Lower leg skin (tissue), 3 donors: ENCODE results near the gene CDRT15L2.
"Not testable (repeated sequence)": the region's sequence is repeated elsewhere in the genome, so short reads cannot be mapped to it uniquely, and the experiment has no call there.

Experiments
- POLR2A ChIP-seq, 2 donors: fragments of 450-650 bp; IDR thresholded peaks; one replicate each; pipeline ENCODE4 v1.6.1; 2016 to 2017; ENCODE audit warnings: antibody characterized with exemption in 2 of 2, mild to moderate bottlenecking in 1 of 2, moderate library complexity in 1 of 2
- TF ChIP-seq, protein P1 (sequence below), 3 donors: fragments of 450-650 bp; IDR thresholded peaks; one replicate each; pipeline ENCODE4 v1.5.1; 2016; ENCODE audit warnings: antibody characterized with exemption in 3 of 3, mild to moderate bottlenecking in 3 of 3, moderate library complexity in 2 of 3

GRCh38 chr17:20533206-20533605 is 46.3 kb upstream of the CDRT15L2 start:
- TF ChIP-seq, protein P1, sequence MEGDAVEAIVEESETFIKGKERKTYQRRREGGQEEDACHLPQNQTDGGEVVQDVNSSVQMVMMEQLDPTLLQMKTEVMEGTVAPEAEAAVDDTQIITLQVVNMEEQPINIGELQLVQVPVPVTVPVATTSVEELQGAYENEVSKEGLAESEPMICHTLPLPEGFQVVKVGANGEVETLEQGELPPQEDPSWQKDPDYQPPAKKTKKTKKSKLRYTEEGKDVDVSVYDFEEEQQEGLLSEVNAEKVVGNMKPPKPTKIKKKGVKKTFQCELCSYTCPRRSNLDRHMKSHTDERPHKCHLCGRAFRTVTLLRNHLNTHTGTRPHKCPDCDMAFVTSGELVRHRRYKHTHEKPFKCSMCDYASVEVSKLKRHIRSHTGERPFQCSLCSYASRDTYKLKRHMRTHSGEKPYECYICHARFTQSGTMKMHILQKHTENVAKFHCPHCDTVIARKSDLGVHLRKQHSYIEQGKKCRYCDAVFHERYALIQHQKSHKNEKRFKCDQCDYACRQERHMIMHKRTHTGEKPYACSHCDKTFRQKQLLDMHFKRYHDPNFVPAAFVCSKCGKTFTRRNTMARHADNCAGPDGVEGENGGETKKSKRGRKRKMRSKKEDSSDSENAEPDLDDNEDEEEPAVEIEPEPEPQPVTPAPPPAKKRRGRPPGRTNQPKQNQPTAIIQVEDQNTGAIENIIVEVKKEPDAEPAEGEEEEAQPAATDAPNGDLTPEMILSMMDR (IDR thresholded peaks at IDR 0.05): not testable (repeated sequence)
- not testable (repeated sequence) for TF ChIP-seq POLR2A (IDR thresholded peaks at IDR 0.05)
